Measurements from ENCODE around the gene DDRGK1. TPM values are rescaled to one million over a fixed set of nuclear protein-coding genes. Genes with fewer than 3 reads are reported as not detected.

DDRGK1 gene
- total and polyA plus RNA-seq, 4 donors: 16.8 to 72.4 (median 48.5) TPM

DNA sequence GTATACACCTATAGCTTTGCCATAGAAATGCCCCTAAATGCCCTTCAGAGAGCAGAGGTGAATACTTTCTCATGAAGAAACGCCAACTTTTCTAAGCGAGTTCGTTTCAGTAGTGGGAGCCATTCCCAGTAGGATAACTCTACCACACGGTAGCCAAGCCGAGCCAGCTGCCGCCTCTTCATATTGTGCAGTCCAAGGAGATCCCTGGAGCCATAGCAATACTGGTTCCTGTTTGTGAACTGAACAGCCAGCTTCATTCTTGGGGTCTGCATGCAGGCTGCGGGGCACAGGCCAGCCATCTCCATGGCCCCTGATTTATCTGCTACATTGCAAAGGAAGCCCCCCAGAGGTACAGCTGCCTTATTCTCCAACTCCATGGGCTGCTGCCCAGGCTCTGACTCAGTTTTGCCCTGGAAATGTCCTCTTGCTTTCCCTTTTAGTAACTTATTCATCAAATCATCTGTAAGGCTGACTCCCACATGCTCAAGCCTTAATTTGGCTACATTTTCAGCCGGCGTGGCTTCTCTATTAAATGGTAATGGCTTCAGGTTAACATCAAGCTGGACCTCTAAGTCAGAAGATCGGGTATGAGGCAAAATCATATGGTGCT is 57.6 kb downstream of the DDRGK1 start:
- Histone ChIP-seq H3K27me3 (ENCODE audit: control insufficient read depth in 4 of 4, insufficient read depth in 4 of 4, low read length in 3 of 4) (no peaks in the 10 kb centered on the region), H3K9ac (ENCODE audit: low read depth in 1 of 2, low read length in 2 of 2) (no peak overlapping the region), H3K9me3 (ENCODE audit: control insufficient read depth in 4 of 4, low read length in 3 of 4) (no peaks in the 10 kb centered on the region), H3K4me1 (ENCODE audit: control insufficient read depth in 4 of 4, insufficient read depth in 4 of 4, low read length in 3 of 4) (no peaks in the 10 kb centered on the region), H3K36me3 (ENCODE audit: control insufficient read depth in 4 of 4, insufficient read depth in 3 of 4, low read depth in 1 of 4, low read length in 3 of 4) (peaks cover 2 to 26% (median 18%) of the 10 kb centered on the region in 4 donors), H3K27ac (ENCODE audit: low read depth in 1 of 2, low read length in 2 of 2) (no peak overlapping the region), H3K4me3 (ENCODE audit: low read depth in 1 of 3, low read length in 3 of 3) (no peak overlapping the region)
- DNase-seq (ENCODE audit: low spot score): no peak
- TF ChIP-seq, protein P1, sequence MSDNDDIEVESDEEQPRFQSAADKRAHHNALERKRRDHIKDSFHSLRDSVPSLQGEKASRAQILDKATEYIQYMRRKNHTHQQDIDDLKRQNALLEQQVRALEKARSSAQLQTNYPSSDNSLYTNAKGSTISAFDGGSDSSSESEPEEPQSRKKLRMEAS (IDR thresholded peaks at IDR 0.05): no peak
- TF ChIP-seq YY1 (IDR thresholded peaks at IDR 0.05): no peak
- no peak for TF ChIP-seq RXRA (IDR thresholded peaks at IDR 0.05)
- no peak for TF ChIP-seq FOXA2 (IDR thresholded peaks at IDR 0.05)
- TF ChIP-seq, protein P2, sequence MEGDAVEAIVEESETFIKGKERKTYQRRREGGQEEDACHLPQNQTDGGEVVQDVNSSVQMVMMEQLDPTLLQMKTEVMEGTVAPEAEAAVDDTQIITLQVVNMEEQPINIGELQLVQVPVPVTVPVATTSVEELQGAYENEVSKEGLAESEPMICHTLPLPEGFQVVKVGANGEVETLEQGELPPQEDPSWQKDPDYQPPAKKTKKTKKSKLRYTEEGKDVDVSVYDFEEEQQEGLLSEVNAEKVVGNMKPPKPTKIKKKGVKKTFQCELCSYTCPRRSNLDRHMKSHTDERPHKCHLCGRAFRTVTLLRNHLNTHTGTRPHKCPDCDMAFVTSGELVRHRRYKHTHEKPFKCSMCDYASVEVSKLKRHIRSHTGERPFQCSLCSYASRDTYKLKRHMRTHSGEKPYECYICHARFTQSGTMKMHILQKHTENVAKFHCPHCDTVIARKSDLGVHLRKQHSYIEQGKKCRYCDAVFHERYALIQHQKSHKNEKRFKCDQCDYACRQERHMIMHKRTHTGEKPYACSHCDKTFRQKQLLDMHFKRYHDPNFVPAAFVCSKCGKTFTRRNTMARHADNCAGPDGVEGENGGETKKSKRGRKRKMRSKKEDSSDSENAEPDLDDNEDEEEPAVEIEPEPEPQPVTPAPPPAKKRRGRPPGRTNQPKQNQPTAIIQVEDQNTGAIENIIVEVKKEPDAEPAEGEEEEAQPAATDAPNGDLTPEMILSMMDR (IDR thresholded peaks at IDR 0.05; ENCODE audit: low read depth, low read length, missing input control): no peak
- TF ChIP-seq TAF1 (conservative IDR thresholded peaks at IDR 0.05): no peak
- TF ChIP-seq HNF4G (IDR thresholded peaks at IDR 0.05): no peak
- TF ChIP-seq RAD21 (IDR thresholded peaks at IDR 0.05): no peak
- no peak for TF ChIP-seq NR2F2 (IDR thresholded peaks at IDR 0.05)
- TF ChIP-seq GABPA (IDR thresholded peaks at IDR 0.05 in 1 of 2, conservative IDR thresholded peaks at IDR 0.05 in 1 of 2): no peak
- TF ChIP-seq SP1 (IDR thresholded peaks at IDR 0.05): no peak
- TF ChIP-seq HNF4A (conservative IDR thresholded peaks at IDR 0.05): no peak
- 95% methylated on average over 10 of the region's 10 CpGs for WGBS

DNA sequence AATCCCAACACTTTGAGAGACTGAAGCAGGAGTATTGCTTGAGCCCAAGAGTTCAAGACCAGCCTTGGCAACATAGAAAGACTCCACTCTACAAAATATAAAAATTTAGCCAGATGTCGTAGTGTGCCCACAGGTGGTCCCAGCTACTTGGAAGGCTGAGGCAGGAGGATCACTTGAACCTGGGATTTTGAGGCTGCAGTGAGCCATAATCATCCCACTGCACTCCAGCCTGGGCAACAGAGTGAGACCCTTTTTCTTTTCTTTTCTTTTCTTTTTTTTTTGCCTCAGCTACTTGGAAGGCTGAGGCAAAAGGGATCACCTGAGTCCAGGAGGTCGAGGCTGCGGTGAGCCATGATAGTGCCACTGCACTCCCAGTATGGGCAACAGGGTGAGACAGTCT is 62.7 kb downstream of the DDRGK1 start:
- Histone ChIP-seq H3K4me3 (ENCODE audit: low read depth in 1 of 3, low read length in 3 of 3) (no peak overlapping the region), H3K4me1 (ENCODE audit: control insufficient read depth in 4 of 4, insufficient read depth in 4 of 4, low read length in 3 of 4) (no peaks in the 10 kb centered on the region)
- WGBS: 97% methylated on average over 3 of the region's 3 CpGs

More for the DNA sequence above, 62.7 kb downstream of the DDRGK1 start:
- Histone ChIP-seq H3K9me3 (ENCODE audit: control insufficient read depth in 4 of 4, low read length in 3 of 4) (no peaks in the 10 kb centered on the region), H3K27ac (ENCODE audit: low read depth in 1 of 2, low read length in 2 of 2) (no peak overlapping the region), H3K36me3 (ENCODE audit: control insufficient read depth in 4 of 4, insufficient read depth in 3 of 4, low read depth in 1 of 4, low read length in 3 of 4) (peaks cover 0 to 4% (median 0%) of the 10 kb centered on the region in 4 donors), H3K9ac (ENCODE audit: low read depth in 1 of 2, low read length in 2 of 2) (no peak overlapping the region), H3K27me3 (ENCODE audit: control insufficient read depth in 4 of 4, insufficient read depth in 4 of 4, low read length in 3 of 4) (no peaks in the 10 kb centered on the region)
- TF ChIP-seq TAF1 (conservative IDR thresholded peaks at IDR 0.05) (no peak), FOXA1 (IDR thresholded peaks at IDR 0.05) (no peak), FOXA2 (IDR thresholded peaks at IDR 0.05) (no peak), RXRA (IDR thresholded peaks at IDR 0.05) (no peak)
- TF ChIP-seq, protein P3, sequence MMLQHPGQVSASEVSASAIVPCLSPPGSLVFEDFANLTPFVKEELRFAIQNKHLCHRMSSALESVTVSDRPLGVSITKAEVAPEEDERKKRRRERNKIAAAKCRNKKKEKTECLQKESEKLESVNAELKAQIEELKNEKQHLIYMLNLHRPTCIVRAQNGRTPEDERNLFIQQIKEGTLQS (IDR thresholded peaks at IDR 0.05): no peak
- TF ChIP-seq, protein P4, sequence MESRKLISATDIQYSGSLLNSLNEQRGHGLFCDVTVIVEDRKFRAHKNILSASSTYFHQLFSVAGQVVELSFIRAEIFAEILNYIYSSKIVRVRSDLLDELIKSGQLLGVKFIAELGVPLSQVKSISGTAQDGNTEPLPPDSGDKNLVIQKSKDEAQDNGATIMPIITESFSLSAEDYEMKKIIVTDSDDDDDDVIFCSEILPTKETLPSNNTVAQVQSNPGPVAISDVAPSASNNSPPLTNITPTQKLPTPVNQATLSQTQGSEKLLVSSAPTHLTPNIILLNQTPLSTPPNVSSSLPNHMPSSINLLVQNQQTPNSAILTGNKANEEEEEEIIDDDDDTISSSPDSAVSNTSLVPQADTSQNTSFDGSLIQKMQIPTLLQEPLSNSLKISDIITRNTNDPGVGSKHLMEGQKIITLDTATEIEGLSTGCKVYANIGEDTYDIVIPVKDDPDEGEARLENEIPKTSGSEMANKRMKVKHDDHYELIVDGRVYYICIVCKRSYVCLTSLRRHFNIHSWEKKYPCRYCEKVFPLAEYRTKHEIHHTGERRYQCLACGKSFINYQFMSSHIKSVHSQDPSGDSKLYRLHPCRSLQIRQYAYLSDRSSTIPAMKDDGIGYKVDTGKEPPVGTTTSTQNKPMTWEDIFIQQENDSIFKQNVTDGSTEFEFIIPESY (IDR thresholded peaks at IDR 0.05): no peak
- no peak for DNase-seq (ENCODE audit: low spot score)

Other genes starting within 250 kb of the DDRGK1 start
- under 1 TPM in 1 of 2 donors, not detected in 1; 0.25 TPM for gene GNRH2, start 161.1 kb downstream of the DDRGK1 start, total RNA-seq
- under 1 TPM; 0.44 to 0.58 TPM for gene GNRH2, start 161.1 kb downstream of the DDRGK1 start, polyA plus RNA-seq
- 10 to 100 TPM; 26.9 to 29.1 TPM for gene MRPS26, start 158.6 kb downstream of the DDRGK1 start, total RNA-seq
- gene MRPS26, start 158.6 kb downstream of the DDRGK1 start, polyA plus RNA-seq: 10 to 100 TPM; 51.5 to 65.2 TPM
- gene OXT, start 133.1 kb downstream of the DDRGK1 start, total RNA-seq: 1 to 10 TPM in 1 of 2 donors, under 1 TPM in 1; 0.75 to 6.5 TPM
- gene OXT, start 133.1 kb downstream of the DDRGK1 start, polyA plus RNA-seq: 10 to 100 TPM in 1 of 2 donors, 1 to 10 TPM in 1; 2.0 to 41.6 TPM
- not detected for gene AVP, start 120.0 kb downstream of the DDRGK1 start, total RNA-seq
- gene AVP, start 120.0 kb downstream of the DDRGK1 start, polyA plus RNA-seq: 1 to 10 TPM in 1 of 2 donors, not detected in 1; 2.5 TPM
- 10 to 100 TPM; 11.5 to 19.0 TPM for gene FASTKD5, start 44.8 kb downstream of the DDRGK1 start, total RNA-seq
- 10 to 100 TPM in 1 of 2 donors, 1 to 10 TPM in 1; 9.3 to 12.0 TPM for gene FASTKD5, start 44.8 kb downstream of the DDRGK1 start, polyA plus RNA-seq
- gene UBOX5, start 44.8 kb downstream of the DDRGK1 start, total RNA-seq: 1 to 10 TPM; 1.6 to 1.9 TPM
- 1 to 10 TPM; 1.5 to 2.0 TPM for gene UBOX5, start 44.8 kb downstream of the DDRGK1 start, polyA plus RNA-seq
- 1 to 10 TPM; 3.5 TPM for gene LZTS3, start 31.1 kb downstream of the DDRGK1 start, total RNA-seq
- gene LZTS3, start 31.1 kb downstream of the DDRGK1 start, polyA plus RNA-seq: 1 to 10 TPM; 1.9 to 3.7 TPM
- 10 to 100 TPM; 14.4 to 14.9 TPM for gene ITPA, start 4.8 kb upstream of the DDRGK1 start, total RNA-seq
- 10 to 100 TPM; 24.6 to 39.8 TPM for gene ITPA, start 4.8 kb upstream of the DDRGK1 start, polyA plus RNA-seq
- under 1 TPM; under 0.01 to 0.05 TPM for gene SLC4A11, start 34.5 kb upstream of the DDRGK1 start, total RNA-seq
- under 1 TPM; 0.08 to 0.13 TPM for gene SLC4A11, start 34.5 kb upstream of the DDRGK1 start, polyA plus RNA-seq
- gene DNAAF9, start 203.0 kb upstream of the DDRGK1 start, total RNA-seq: 1 to 10 TPM; 3.0 to 4.4 TPM
- gene DNAAF9, start 203.0 kb upstream of the DDRGK1 start, polyA plus RNA-seq: 1 to 10 TPM; 1.4 to 1.9 TPM

Measured in liver (tissue), 9 donors.